SK-N-SH treated with all-trans-retinoic acid at 6 μM for 48 hours (cell line): ENCODE results near the gene CLSTN2.

Experiments
- ARNTL ChIP-seq: fragments of 450-650 bp; formaldehyde crosslinking; IDR thresholded peaks from 2 replicates; pipeline ENCODE4 v1.5.0; 2020; ENCODE audit warnings: low read depth, mild to moderate bottlenecking, moderate library complexity, borderline replicate concordance
- CSRNP3 ChIP-seq: fragments of 250-450 bp; sonication (Bioruptor Pico); IDR thresholded peaks from 2 replicates; pipeline ENCODE4 v1.5.1; 2021; ENCODE audit warnings: mild to moderate bottlenecking, moderate library complexity
- GLIS3 ChIP-seq: fragments of 250-450 bp; sonication (Bioruptor Pico); IDR thresholded peaks from 2 replicates; pipeline ENCODE4 v1.5.0; 2020; ENCODE audit warnings: mild to moderate bottlenecking, moderate library complexity
- ISL1 ChIP-seq: fragments of 250-450 bp; sonication (Bioruptor Pico); IDR thresholded peaks from 2 replicates; pipeline ENCODE4 v2.1.2; 2022; ENCODE audit warnings: mild to moderate bottlenecking, moderate library complexity
- RARB ChIP-seq: fragments of 250-450 bp; sonication (Bioruptor Pico); IDR thresholded peaks from 2 replicates; pipeline ENCODE4 v1.8.0; 2021; ENCODE audit warnings: mild to moderate bottlenecking, moderate library complexity
- SNAI2 ChIP-seq: fragments of 250-450 bp; sonication (Bioruptor Pico); IDR thresholded peaks from 2 replicates; pipeline ENCODE4 v1.5.0; 2020; ENCODE audit warnings: mild to moderate bottlenecking, moderate library complexity
- TOX ChIP-seq: fragments of 250-450 bp; sonication (Bioruptor Pico); IDR thresholded peaks from 2 replicates; pipeline ENCODE4 v1.8.0; 2021; ENCODE audit warnings: mild to moderate bottlenecking, moderate library complexity, borderline replicate concordance
- ZFP3 ChIP-seq: fragments of 250-450 bp; sonication (Bioruptor Pico); IDR thresholded peaks from 2 replicates; pipeline ENCODE4 v1.5.0; 2020; ENCODE audit warnings: mild to moderate bottlenecking, moderate library complexity
- TF ChIP-seq, protein P1 (sequence below): fragments of 250-450 bp; sonication (Bioruptor Pico); IDR thresholded peaks from 2 replicates; pipeline ENCODE4 v1.8.0; 2020; ENCODE audit warnings: mild to moderate bottlenecking, moderate library complexity, borderline replicate concordance
- TF ChIP-seq, protein P2 (sequence below): fragments of 250-450 bp; sonication (Bioruptor Pico); IDR thresholded peaks from 2 replicates; pipeline ENCODE4 v1.5.1; 2020; ENCODE audit warnings: low read depth, mild to moderate bottlenecking, moderate library complexity

DNA sequence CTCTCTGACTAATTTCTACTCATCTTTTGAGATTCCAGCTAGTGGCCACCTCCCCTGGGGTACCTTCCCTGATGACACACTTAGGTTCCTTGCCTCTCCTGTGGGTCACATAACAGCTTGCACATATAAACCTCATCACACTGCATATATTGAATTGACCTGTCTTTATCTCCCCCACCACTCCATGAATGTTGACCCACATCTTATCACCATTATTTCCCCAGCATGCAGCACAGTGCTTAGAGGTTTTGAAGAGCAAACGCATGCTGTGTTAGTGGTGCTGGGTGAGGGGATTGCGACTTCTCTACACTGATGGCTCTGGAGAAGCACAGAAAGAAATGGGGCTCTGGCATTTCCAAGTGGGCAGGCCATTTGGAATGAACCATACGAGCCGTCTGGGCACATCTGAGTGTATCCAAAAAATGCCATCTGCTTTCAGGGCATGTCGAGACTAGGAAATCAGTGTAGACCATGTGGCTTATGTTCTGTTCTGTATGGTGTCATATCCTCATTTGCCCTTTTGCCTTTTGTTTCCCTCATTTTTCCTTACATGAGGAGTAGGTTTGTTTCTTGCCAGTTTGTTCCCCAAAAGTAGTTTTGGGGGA is 409.7 kb downstream of the CLSTN2 start:
- TF ChIP-seq ISL1 (CRISPR knock-in tag) (no peak), TOX (CRISPR knock-in tag) (no peak), CSRNP3 (CRISPR knock-in tag) (no peak), GLIS3 (CRISPR knock-in tag) (no peak), ARNTL (CRISPR knock-in tag) (no peak), RARB (CRISPR knock-in tag) (no peak), ZFP3 (CRISPR knock-in tag) (no peak), SNAI2 (CRISPR knock-in tag) (no peak)
- TF ChIP-seq, protein P1, sequence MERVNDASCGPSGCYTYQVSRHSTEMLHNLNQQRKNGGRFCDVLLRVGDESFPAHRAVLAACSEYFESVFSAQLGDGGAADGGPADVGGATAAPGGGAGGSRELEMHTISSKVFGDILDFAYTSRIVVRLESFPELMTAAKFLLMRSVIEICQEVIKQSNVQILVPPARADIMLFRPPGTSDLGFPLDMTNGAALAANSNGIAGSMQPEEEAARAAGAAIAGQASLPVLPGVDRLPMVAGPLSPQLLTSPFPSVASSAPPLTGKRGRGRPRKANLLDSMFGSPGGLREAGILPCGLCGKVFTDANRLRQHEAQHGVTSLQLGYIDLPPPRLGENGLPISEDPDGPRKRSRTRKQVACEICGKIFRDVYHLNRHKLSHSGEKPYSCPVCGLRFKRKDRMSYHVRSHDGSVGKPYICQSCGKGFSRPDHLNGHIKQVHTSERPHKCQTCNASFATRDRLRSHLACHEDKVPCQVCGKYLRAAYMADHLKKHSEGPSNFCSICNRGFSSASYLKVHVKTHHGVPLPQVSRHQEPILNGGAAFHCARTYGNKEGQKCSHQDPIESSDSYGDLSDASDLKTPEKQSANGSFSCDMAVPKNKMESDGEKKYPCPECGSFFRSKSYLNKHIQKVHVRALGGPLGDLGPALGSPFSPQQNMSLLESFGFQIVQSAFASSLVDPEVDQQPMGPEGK (CRISPR knock-in tag) = no peak
- TF ChIP-seq, protein P2, sequence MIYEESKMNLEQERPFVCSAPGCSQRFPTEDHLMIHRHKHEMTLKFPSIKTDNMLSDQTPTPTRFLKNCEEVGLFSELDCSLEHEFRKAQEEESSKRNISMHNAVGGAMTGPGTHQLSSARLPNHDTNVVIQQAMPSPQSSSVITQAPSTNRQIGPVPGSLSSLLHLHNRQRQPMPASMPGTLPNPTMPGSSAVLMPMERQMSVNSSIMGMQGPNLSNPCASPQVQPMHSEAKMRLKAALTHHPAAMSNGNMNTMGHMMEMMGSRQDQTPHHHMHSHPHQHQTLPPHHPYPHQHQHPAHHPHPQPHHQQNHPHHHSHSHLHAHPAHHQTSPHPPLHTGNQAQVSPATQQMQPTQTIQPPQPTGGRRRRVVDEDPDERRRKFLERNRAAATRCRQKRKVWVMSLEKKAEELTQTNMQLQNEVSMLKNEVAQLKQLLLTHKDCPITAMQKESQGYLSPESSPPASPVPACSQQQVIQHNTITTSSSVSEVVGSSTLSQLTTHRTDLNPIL (CRISPR knock-in tag) = no peak
